Panc1 (cell line): ENCODE measurements around the gene TBCK. TPM values are rescaled to one million over a fixed set of nuclear protein-coding genes. Genes with fewer than 3 reads are reported as not detected.

Source experiments
- ATAC-seq: fragments of 200-7000 bp; cut with Tn5 transposase; 2 replicates; pipeline ENCODE4 v1.9.1; 2020; ENCODE audit warnings: mild to moderate bottlenecking, moderate library complexity
- BruUV-seq: library from RNA; stranded (reverse); fragments of 400-500 nt; replicated peaks from 2 replicates; lab custom pipeline; 2021; lab: Mats Ljungman, UMichigan
- CTCF ChIA-PET: fragments of 300-600 bp; sonication (Branson Sonifier 250); formaldehyde crosslinking; loops from one replicate; lab custom pipeline; 2022; ENCODE audit warnings: antibody characterized with exemption; lab: Charles Lee
- POLR2A ChIA-PET: fragments of 300-600 bp; sonication (Branson Sonifier 250); formaldehyde crosslinking; loops from one replicate; lab custom pipeline; 2022; ENCODE audit warnings: antibody characterized with exemption; lab: Charles Lee
- DNase-seq: peaks from one replicate; pipeline ENCODE4 v3.0.0-alpha.2; 2010; ENCODE audit warnings: low read depth, low spot score
- H3K27ac ChIP-seq: 2 replicates; pipeline ENCODE4 v1.5.1; 2011; ENCODE audit warnings: mild to moderate bottlenecking, low read length, inconsistent platforms
- H3K27me3 ChIP-seq: fragments of 200-500 bp; sonication (Bioruptor generic); 2 replicates; pipeline ENCODE4 v1.6.0; 2014; ENCODE audit warnings: low read length, inconsistent platforms; ENCODE audit not compliant: control insufficient read depth, insufficient read depth
- H3K36me3 ChIP-seq: fragments of 200-500 bp; sonication (Bioruptor generic); 2 replicates; pipeline ENCODE4 v1.5.1; 2014; ENCODE audit warnings: inconsistent platforms, mild to moderate bottlenecking, low read length, moderate library complexity; ENCODE audit not compliant: control insufficient read depth, insufficient read depth
- H3K4me1 ChIP-seq: 2 replicates; pipeline ENCODE4 v1.5.1; 2011; ENCODE audit warnings: inconsistent platforms, mild to moderate bottlenecking, low read length, moderate library complexity; ENCODE audit not compliant: control insufficient read depth, insufficient read depth
- H3K4me3 ChIP-seq, 2 experiments: 2 replicates each; pipeline ENCODE4 v1.5.1; 2011 to 2012; ENCODE audit warnings: low read depth in 2 of 2, low read length in 2 of 2, mild to moderate bottlenecking in 2 of 2, inconsistent platforms in 1 of 2, moderate library complexity in 1 of 2
- H3K9me3 ChIP-seq: fragments of 200-500 bp; sonication (Bioruptor generic); 2 replicates; pipeline ENCODE4 v1.5.1; 2014; ENCODE audit warnings: low read depth, mild to moderate bottlenecking, inconsistent platforms, low read length, moderate library complexity; ENCODE audit not compliant: control insufficient read depth, insufficient read depth
- CTCF ChIP-seq: fragments of 450-650 bp; IDR thresholded peaks from 2 replicates; pipeline ENCODE4 v1.5.1; 2017; ENCODE audit warnings: mild to moderate bottlenecking
- POLR2AphosphoS5 ChIP-seq: IDR thresholded peaks from 2 replicates; pipeline ENCODE4 v1.6.1; 2012; ENCODE audit warnings: mild to moderate bottlenecking, low read depth, low read length, moderate library complexity
- SIN3A ChIP-seq: IDR thresholded peaks from 2 replicates; pipeline ENCODE4 v1.6.1; 2012; ENCODE audit warnings: low read depth, mild to moderate bottlenecking, low read length, moderate library complexity, borderline replicate concordance; ENCODE audit not compliant: insufficient read depth
- TCF7L2 ChIP-seq: IDR thresholded peaks from 2 replicates; pipeline ENCODE4 v1.6.1; 2011; ENCODE audit warnings: mild to moderate bottlenecking, low read depth, low read length, inconsistent platforms
- in situ Hi-C: cut with HindIII; loops from 2 replicates; pipeline ENCODE4 v1.10.0; 2016; ENCODE audit warnings: low sequenced_read_pairs, low pct_unique_long_range_greater_than_20kb
- intact Hi-C: fragments of 100-400 bp; cut with micrococcal nuclease; formaldehyde crosslinking; loops from one replicate; pipeline ENCODE4 v1.10.0; 2022; ENCODE audit not compliant: unreplicated experiment
- total RNA-seq: library from RNA; stranded (reverse); gene quantifications from one replicate; pipeline ENCODE4 v1.2.1, GENCODE V29; 2021; ENCODE audit not compliant: unreplicated experiment
- TF ChIP-seq, protein P1 (sequence below), 2 experiments: IDR thresholded peaks; 2 replicates each; pipeline ENCODE4 v1.6.1; 2011 to 2012; ENCODE audit warnings: low read depth in 2 of 2, control low read depth in 1 of 2, low read length in 1 of 2, mild to moderate bottlenecking in 1 of 2, moderate library complexity in 1 of 2; ENCODE audit not compliant: insufficient read depth in 1 of 2

Gene TBCK
- total RNA-seq, 1 experiment from 2014 or later, result 15.1 TPM

GRCh38 chr4:106312377-106312776, 3.6 kb downstream of the TBCK start:
- intact Hi-C loops (no loop called here), in situ Hi-C loops (no loop called here)
- no peak overlapping the region for H3K4me3 ChIP-seq
- H3K36me3 ChIP-seq, result peaks cover 13% of the 10 kb centered on the region; the same call in 1 of the 2 replicates
- H3K27ac ChIP-seq, result no peak overlapping the region
- CTCF ChIA-PET, result no interaction called here
- H3K9me3 ChIP-seq, result no peaks in the 10 kb centered on the region
- no peak for DNase-seq
- BruUV-seq, result no TSS peak
- H3K4me1 ChIP-seq, result peaks cover 3% of the 10 kb centered on the region; the same call in 1 of the 2 replicates
- no peaks in the 10 kb centered on the region for H3K27me3 ChIP-seq
- POLR2A ChIA-PET, result no interaction called here
- TF ChIP-seq, protein P1, sequence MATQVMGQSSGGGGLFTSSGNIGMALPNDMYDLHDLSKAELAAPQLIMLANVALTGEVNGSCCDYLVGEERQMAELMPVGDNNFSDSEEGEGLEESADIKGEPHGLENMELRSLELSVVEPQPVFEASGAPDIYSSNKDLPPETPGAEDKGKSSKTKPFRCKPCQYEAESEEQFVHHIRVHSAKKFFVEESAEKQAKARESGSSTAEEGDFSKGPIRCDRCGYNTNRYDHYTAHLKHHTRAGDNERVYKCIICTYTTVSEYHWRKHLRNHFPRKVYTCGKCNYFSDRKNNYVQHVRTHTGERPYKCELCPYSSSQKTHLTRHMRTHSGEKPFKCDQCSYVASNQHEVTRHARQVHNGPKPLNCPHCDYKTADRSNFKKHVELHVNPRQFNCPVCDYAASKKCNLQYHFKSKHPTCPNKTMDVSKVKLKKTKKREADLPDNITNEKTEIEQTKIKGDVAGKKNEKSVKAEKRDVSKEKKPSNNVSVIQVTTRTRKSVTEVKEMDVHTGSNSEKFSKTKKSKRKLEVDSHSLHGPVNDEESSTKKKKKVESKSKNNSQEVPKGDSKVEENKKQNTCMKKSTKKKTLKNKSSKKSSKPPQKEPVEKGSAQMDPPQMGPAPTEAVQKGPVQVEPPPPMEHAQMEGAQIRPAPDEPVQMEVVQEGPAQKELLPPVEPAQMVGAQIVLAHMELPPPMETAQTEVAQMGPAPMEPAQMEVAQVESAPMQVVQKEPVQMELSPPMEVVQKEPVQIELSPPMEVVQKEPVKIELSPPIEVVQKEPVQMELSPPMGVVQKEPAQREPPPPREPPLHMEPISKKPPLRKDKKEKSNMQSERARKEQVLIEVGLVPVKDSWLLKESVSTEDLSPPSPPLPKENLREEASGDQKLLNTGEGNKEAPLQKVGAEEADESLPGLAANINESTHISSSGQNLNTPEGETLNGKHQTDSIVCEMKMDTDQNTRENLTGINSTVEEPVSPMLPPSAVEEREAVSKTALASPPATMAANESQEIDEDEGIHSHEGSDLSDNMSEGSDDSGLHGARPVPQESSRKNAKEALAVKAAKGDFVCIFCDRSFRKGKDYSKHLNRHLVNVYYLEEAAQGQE (IDR thresholded peaks at IDR 0.05; ENCODE audit: insufficient read depth in 1 of 2, low read depth in 2 of 2, low read length in 1 of 2), result no peak
- no peak for ATAC-seq

- H3K27ac ChIP-seq, result no peak overlapping the region
- no TSS peak for BruUV-seq
- no peaks in the 10 kb centered on the region for H3K27me3 ChIP-seq
- POLR2A ChIA-PET, result no interaction called here
- CTCF ChIA-PET, result no interaction called here
- H3K4me3 ChIP-seq, result no peak overlapping the region
- H3K36me3 ChIP-seq, result no peaks in the 10 kb centered on the region
- no peaks in the 10 kb centered on the region for H3K4me1 ChIP-seq
- no peak for DNase-seq
- TF ChIP-seq CTCF (no peak), POLR2AphosphoS5 (no peak), TCF7L2 (no peak), SIN3A (no peak)
- TF ChIP-seq, protein P1 (IDR thresholded peaks at IDR 0.05; ENCODE audit: insufficient read depth in 1 of 2, low read depth in 2 of 2, low read length in 1 of 2), result no peak
- H3K9me3 ChIP-seq, result no peaks in the 10 kb centered on the region
- intact Hi-C loops (no loop called here), in situ Hi-C loops (no loop called here)
- no peak for ATAC-seq
Observed at GRCh38 chr4:106306561-106306960, 9.4 kb downstream of the TBCK start.
